ENCODE data around the gene TMEM239.

DNA sequence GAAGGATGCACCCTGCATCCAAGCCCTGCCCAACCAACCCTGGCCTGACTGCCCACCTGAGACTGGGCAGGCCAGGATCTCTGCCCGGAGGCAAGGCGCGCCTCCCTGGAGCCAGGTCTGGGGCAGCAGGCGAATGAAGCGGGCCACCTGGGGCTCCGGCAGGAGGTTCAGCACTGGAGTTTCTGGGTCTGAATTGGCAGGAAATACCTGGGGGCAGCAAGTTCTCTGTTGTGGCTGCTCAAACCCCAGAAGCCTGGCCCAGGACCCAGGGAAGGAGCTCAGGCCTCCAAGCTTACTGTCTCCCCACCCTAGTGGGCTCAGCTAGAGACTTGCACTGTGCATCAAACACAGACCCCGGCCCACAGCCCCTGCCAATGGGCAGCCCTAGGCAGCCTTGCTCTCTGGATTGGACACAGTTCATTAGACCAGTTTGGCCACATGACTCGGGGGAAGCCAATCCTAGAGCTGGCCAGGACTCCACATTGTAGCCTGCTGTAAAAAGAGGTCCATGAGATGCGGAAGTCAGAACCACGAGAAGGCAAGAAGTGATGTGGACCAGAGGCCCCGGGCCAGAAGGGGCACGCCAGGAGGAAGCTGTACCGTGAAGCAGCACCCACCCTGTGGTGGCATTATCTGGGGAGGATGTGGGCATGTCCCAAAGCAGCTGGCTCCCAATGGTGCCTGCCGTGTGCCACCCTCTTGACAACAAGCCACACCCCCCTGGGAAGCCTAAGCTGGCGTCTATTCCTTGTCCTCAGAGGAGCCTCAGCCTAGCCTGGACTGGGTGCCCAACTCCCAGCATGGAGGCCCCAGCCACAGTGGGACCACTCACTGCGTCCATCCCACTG is 18.8 kb upstream of the TMEM239 start:
- TF ChIP-seq POLR2A (IDR thresholded peaks at IDR 0.05; ENCODE audit: low read depth, low read length): no peak
- TF ChIP-seq POLR2AphosphoS5 (IDR thresholded peaks at IDR 0.05; ENCODE audit: low read depth, low read length): no peak
- no peak for TF ChIP-seq TAF1 (IDR thresholded peaks at IDR 0.05; ENCODE audit: borderline replicate concordance, low read depth, low read length)
